ENCODE results near the gene DCAKD. TPM values are rescaled to one million over a fixed set of nuclear protein-coding genes. Genes with fewer than 3 reads are reported as not detected.

The DCAKD gene
- total and polyA plus RNA-seq, 10 of the 15 experiments (the other 5 are each of a cell fraction or from before 2014, with no cell fraction given): 11.6 to 62.7 (median 38.3) TPM

- TF ChIP-seq POLR2AphosphoS2 (IDR thresholded peaks at IDR 0.05; ENCODE audit: low read depth, low read length): no peak
- no peak for TF ChIP-seq SKIL (IDR thresholded peaks at IDR 0.05; ENCODE audit: low read depth, poor library complexity, severe bottlenecking)
- TF ChIP-seq ZNF24 (IDR thresholded peaks at IDR 0.05): no peak
- TF ChIP-seq PAX5 (IDR thresholded peaks at IDR 0.05; ENCODE audit: borderline replicate concordance, low read depth, low read length): no peak
- TF ChIP-seq MAX (IDR thresholded peaks at IDR 0.05; ENCODE audit: low read depth, low read length): no peak
- no peak for TF ChIP-seq WRNIP1 (IDR thresholded peaks at IDR 0.05; ENCODE audit: borderline replicate concordance, low read depth, low read length)
- TF ChIP-seq BHLHE40 (IDR thresholded peaks at IDR 0.05; ENCODE audit: borderline replicate concordance in 1 of 2, low read depth in 2 of 2, low read length in 1 of 2): no peak
- TF ChIP-seq SPI1 (IDR thresholded peaks at IDR 0.05; ENCODE audit: borderline replicate concordance, insufficient read depth, low read depth, low read length): no peak
Observed at GRCh38 chr17:45030733-45031132, 20.7 kb downstream of the DCAKD start (continued).

GRCh38 chr17:45029758-45030423 lies 21.5 kb downstream of the DCAKD start:
- 41% methylated on average over 17 of the region's 17 CpGs for WGBS (ENCODE audit: insufficient coverage, insufficient replicate concordance, low lambda C conversion rate, missing lambda C conversion rate)
- Histone ChIP-seq H3K9ac (ENCODE audit: control insufficient read depth, insufficient read depth, low read length) (no peak overlapping the region), H4K20me1 (ENCODE audit: control insufficient read depth, insufficient read depth) (no peaks in the 10 kb centered on the region), H3K27me3 (replicated peaks in 1 of 2; ENCODE audit: control insufficient read depth in 2 of 2, insufficient read depth in 2 of 2, low read length in 1 of 2) (no peaks in the 10 kb centered on the region), H2AFZ (ENCODE audit: control insufficient read depth, low read depth, low read length) (no peak overlapping the region), H3K4me3 (no peak overlapping the region), H3K4me1 (ENCODE audit: control insufficient read depth, insufficient read depth, low read length) (peaks cover 23% of the 10 kb centered on the region), H3K4me2 (ENCODE audit: control insufficient read depth, insufficient read depth) (no peak overlapping the region), H3K36me3 (ENCODE audit: control insufficient read depth in 2 of 2, insufficient read depth in 2 of 2, low read length in 1 of 2) (peaks cover 7% of the 10 kb centered on the region in 2 experiments), H3K9me3 (replicated peaks; ENCODE audit: control insufficient read depth, insufficient read depth, low read length) (no peaks in the 10 kb centered on the region), H3K79me2 (ENCODE audit: control insufficient read depth, insufficient read depth, low read length) (no peaks in the 10 kb centered on the region), H3K27ac (ENCODE audit: control insufficient read depth, insufficient read depth) (peak overlapping the region; percentile 63)
- CTCF ChIA-PET: interaction anchor here (0.6 to 2.5 kb wide), 7 partner anchors 8 to 110 kb away, joined by 3 to 21 read pairs (median 7); no protein-coding TSS in a partner anchor
- FAIRE-seq (peak; percentile 38), DNase-seq (ENCODE audit: low read depth, low spot score) (peak; percentile 46), ATAC-seq (peak; percentile 92)
- intact Hi-C loops (cut with micrococcal nuclease; ENCODE audit: unreplicated experiment): no loop called here
- SMC1A ChIA-PET (ENCODE audit: uncharacterized antibody, unreplicated experiment): interaction anchor here (1.3 to 3.8 kb wide), 3 partner anchors 9 to 20 kb away, joined by 7 to 20 read pairs (median 8); partner anchors contain the start of gene DCAKD
- RAD21 ChIA-PET (ENCODE audit: unreplicated experiment): interaction anchor here (0.6 to 1.6 kb wide), 3 partner anchors 13 to 20 kb away, joined by 3 to 6 read pairs (median 5); no protein-coding TSS in a partner anchor
- POLR2A ChIA-PET: interaction anchor here (0.6 to 4.0 kb wide), 4 partner anchors 9 to 204 kb away, joined by 3 to 29 read pairs (median 4); partner anchors contain the start of gene DCAKD
- in situ Hi-C loops (cut with MboI): loop anchor here (10.0 kb wide), 1 partner anchor 105 kb away; no protein-coding TSS in a partner anchor
- BruUV-seq (replicated peaks): no TSS peak
- TF ChIP-seq CEBPB (IDR thresholded peaks at IDR 0.05; ENCODE audit: borderline replicate concordance in 1 of 2, low read depth in 2 of 2, low read length in 2 of 2): no peak
- TF ChIP-seq ZBTB11 (CRISPR knock-in tag; IDR thresholded peaks at IDR 0.05): no peak
- TF ChIP-seq IKZF2 (IDR thresholded peaks at IDR 0.05): no peak
- TF ChIP-seq POLR2AphosphoS2 (IDR thresholded peaks at IDR 0.05; ENCODE audit: low read depth, low read length): no peak
- no peak for TF ChIP-seq SMARCA5 (IDR thresholded peaks at IDR 0.05)
- peak; percentile 91 for TF ChIP-seq RELA (IDR thresholded peaks at IDR 0.05; ENCODE audit: borderline replicate concordance, partially characterized antibody)
- TF ChIP-seq EP300 (IDR thresholded peaks at IDR 0.05; ENCODE audit: borderline replicate concordance in 1 of 2, control insufficient read depth in 1 of 2, low read depth in 2 of 2, low read length in 2 of 2): no peak
